Measurements from ENCODE around the gene STXBP1. TPM values are rescaled to one million over a fixed set of nuclear protein-coding genes. Genes with fewer than 3 reads are reported as not detected.

Gene STXBP1
- polyA plus RNA-seq, 3 donors: 0.27 to 0.59 TPM; not detected in 1

DNA sequence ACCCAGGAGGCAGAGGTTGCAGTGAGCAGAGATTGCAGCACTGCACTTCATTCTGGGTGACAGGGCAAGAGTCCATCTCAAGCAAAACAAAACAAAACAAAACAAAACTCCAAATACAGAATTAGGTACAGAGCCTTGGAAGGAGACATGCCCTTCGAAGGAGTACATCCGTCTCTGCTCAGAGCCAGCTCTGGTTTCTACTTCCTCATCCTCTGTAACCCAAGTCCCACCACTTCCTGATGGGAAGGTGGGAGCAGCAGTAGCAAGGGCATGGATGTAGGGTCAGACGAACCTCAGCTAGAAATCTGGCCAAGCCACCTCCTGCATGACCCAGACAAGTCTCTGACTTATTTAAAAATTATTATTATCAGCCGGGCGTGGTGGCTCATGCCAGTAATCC, 16.5 kb upstream of the STXBP1 start:
- no peak overlapping the region for H3K4me2 ChIP-seq (replicated peaks; ENCODE audit: extremely low read depth, low read length, poor library complexity, severe bottlenecking)
- Mint-ChIP-seq H3K27me3 (ENCODE audit: low read depth in 3 of 3) (peaks cover under 1 to 2% (median 2%) of the 10 kb centered on the region in 3 donors), H3K36me3 (peaks cover 12 to 27% of the 10 kb centered on the region in 2 donors), H3K4me1 (peaks cover 9% of the 10 kb centered on the region), H3K27ac (peak overlapping the region in 2 of 7 donors; percentile 22 to 57), H3K4me3 (no peak overlapping the region), H3K9me3 (no peaks in the 10 kb centered on the region)
- no peaks in the 10 kb centered on the region for H3K36me3 ChIP-seq (replicated peaks in 1 of 2; ENCODE audit: control insufficient read depth in 1 of 2, insufficient read depth in 2 of 2, low read length in 2 of 2)
- H2AFZ ChIP-seq (ENCODE audit: insufficient read depth, low read depth, low read length, poor library complexity, severe bottlenecking): no peak overlapping the region
- DNase-seq: peak in 1 of 3 donors; percentile 29
- H3K9ac ChIP-seq (ENCODE audit: insufficient read depth, low read length, poor library complexity, severe bottlenecking): no peak overlapping the region
- H3K79me2 ChIP-seq (ENCODE audit: insufficient read depth, low read length): no peaks in the 10 kb centered on the region
- H3K27me3 ChIP-seq (ENCODE audit: control insufficient read depth in 2 of 2, insufficient read depth in 2 of 2, low read length in 2 of 2): no peaks in the 10 kb centered on the region
- WGBS (ENCODE audit: insufficient coverage): 80% methylated on average over 1 of the region's 5 CpGs
- intact Hi-C loops (cut with micrococcal nuclease): loop anchor here in 1 of 2 donors (10.0 kb wide), 1 partner anchor 329 kb away; no protein-coding TSS in a partner anchor
- H4K20me1 ChIP-seq (ENCODE audit: insufficient read depth, low read length): no peaks in the 10 kb centered on the region
- H3K4me1 ChIP-seq (ENCODE audit: control insufficient read depth in 1 of 2, insufficient read depth in 2 of 2, low read length in 2 of 2): peaks cover 9 to 10% of the 10 kb centered on the region in 2 donors
- no peak overlapping the region for H3K27ac ChIP-seq (ENCODE audit: low read depth in 1 of 2, low read length in 2 of 2)
- no peak overlapping the region for H3K4me3 ChIP-seq (replicated peaks in 1 of 3; ENCODE audit: low read depth in 2 of 3, low read length in 3 of 3)
- H3K9me3 ChIP-seq (replicated peaks in 1 of 2; ENCODE audit: control insufficient read depth in 1 of 2, insufficient read depth in 1 of 2, low read length in 2 of 2): no peaks in the 10 kb centered on the region
- TF ChIP-seq, protein P1, sequence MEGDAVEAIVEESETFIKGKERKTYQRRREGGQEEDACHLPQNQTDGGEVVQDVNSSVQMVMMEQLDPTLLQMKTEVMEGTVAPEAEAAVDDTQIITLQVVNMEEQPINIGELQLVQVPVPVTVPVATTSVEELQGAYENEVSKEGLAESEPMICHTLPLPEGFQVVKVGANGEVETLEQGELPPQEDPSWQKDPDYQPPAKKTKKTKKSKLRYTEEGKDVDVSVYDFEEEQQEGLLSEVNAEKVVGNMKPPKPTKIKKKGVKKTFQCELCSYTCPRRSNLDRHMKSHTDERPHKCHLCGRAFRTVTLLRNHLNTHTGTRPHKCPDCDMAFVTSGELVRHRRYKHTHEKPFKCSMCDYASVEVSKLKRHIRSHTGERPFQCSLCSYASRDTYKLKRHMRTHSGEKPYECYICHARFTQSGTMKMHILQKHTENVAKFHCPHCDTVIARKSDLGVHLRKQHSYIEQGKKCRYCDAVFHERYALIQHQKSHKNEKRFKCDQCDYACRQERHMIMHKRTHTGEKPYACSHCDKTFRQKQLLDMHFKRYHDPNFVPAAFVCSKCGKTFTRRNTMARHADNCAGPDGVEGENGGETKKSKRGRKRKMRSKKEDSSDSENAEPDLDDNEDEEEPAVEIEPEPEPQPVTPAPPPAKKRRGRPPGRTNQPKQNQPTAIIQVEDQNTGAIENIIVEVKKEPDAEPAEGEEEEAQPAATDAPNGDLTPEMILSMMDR (IDR thresholded peaks at IDR 0.05): no peak

DNA sequence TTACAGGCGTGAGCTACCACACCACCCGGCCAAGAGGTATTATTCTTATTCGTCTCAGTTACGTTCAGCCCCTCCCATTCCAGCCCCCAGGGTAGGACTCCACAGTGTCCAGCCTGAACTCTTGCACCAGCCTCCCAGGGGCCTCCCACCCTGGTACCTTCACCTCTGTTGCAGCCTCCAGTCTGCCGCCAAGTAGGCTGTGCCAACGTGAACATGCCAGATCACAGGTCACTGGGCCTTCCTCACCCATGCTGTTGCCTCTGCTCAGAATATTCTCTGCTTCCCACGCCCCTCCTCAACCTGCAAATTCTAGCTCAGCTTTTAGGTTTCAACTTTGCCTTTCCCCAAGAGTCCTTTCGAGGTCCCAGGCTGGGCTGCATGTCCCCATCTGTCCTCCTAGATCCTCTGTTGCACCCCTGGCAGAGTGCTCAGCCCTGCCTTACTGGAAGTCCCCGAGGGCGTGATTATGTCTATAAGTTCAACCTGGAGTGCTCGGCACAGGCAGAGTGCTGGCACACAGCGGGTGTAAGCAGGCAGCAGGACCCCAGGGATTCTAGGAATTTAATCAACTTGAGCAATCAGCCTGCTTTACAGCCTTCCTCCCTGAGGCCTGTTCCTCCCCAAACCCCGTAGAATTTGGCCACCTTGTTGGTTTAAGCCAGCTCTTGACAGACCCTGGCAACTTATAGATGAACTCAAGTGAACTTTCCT, 13.1 kb upstream of the STXBP1 start:
- peaks cover 14% of the 10 kb centered on the region for H3K4me1 Mint-ChIP-seq
- H3K4me3 Mint-ChIP-seq: no peak overlapping the region
- Histone ChIP-seq H3K27me3 (ENCODE audit: control insufficient read depth in 2 of 2, insufficient read depth in 2 of 2, low read length in 2 of 2) (no peaks in the 10 kb centered on the region), H3K4me3 (replicated peaks in 1 of 3; ENCODE audit: low read depth in 2 of 3, low read length in 3 of 3) (no peak overlapping the region), H3K27ac (ENCODE audit: low read depth in 1 of 2, low read length in 2 of 2) (no peak overlapping the region), H3K79me2 (ENCODE audit: insufficient read depth, low read length) (no peaks in the 10 kb centered on the region), H4K20me1 (ENCODE audit: insufficient read depth, low read length) (no peaks in the 10 kb centered on the region), H3K4me1 (ENCODE audit: control insufficient read depth in 1 of 2, insufficient read depth in 2 of 2, low read length in 2 of 2) (peaks cover 9 to 13% of the 10 kb centered on the region in 2 donors), H2AFZ (ENCODE audit: insufficient read depth, low read depth, low read length, poor library complexity, severe bottlenecking) (no peak overlapping the region), H3K9ac (ENCODE audit: insufficient read depth, low read length, poor library complexity, severe bottlenecking) (no peak overlapping the region), H3K4me2 (replicated peaks; ENCODE audit: extremely low read depth, low read length, poor library complexity, severe bottlenecking) (no peak overlapping the region), H3K9me3 (replicated peaks in 1 of 2; ENCODE audit: control insufficient read depth in 1 of 2, insufficient read depth in 1 of 2, low read length in 2 of 2) (peaks cover 0 to 3% of the 10 kb centered on the region in 2 donors), H3K36me3 (replicated peaks in 1 of 2; ENCODE audit: control insufficient read depth in 1 of 2, insufficient read depth in 2 of 2, low read length in 2 of 2) (no peaks in the 10 kb centered on the region)
- peaks cover 0 to 4% (median 2%) of the 10 kb centered on the region in 3 donors for H3K27me3 Mint-ChIP-seq (ENCODE audit: low read depth in 3 of 3)
- H3K36me3 Mint-ChIP-seq: peaks cover 0 to 3% of the 10 kb centered on the region in 2 donors
- peaks cover 0 to 5% (median 3%) of the 10 kb centered on the region in 7 donors for H3K9me3 Mint-ChIP-seq
- no peak for DNase-seq
- TF ChIP-seq, protein P1 (IDR thresholded peaks at IDR 0.05): no peak
- peak overlapping the region in 1 of 7 donors; percentile 46 for H3K27ac Mint-ChIP-seq
- 88% methylated on average over 13 of the region's 13 CpGs for WGBS (ENCODE audit: insufficient coverage)
- intact Hi-C loops (cut with micrococcal nuclease): loop anchor here in 1 of 2 donors (10.0 kb wide), 1 partner anchor 326 kb away; no protein-coding TSS in a partner anchor
